Right ventricle myocardium superior (tissue), 1 donor: ENCODE measurements around the gene DLGAP4. TPM values are rescaled to one million over a fixed set of nuclear protein-coding genes. Genes with fewer than 3 reads are reported as not detected.

ENCODE experiments used
- ATAC-seq: fragments of 200-7000 bp; cut with Tn5 transposase; one replicate; pipeline ENCODE4 v1.9.1; 2020; ENCODE audit warnings: mild to moderate bottlenecking; ENCODE audit not compliant: poor library complexity
- DNase-seq: peaks from one replicate; pipeline ENCODE4 v3.0.0-alpha.2; 2020
- intact Hi-C: fragments of 100-400 bp; cut with DNase I; formaldehyde crosslinking; loops from one replicate; pipeline ENCODE4 v1.11.2; 2022
- total RNA-seq: library from RNA; stranded (reverse); fragmentation: NEBNext Ultra II Directional; extraction: Animal tissue kit (Norgen Biotek cat#: 25700); gene quantifications from one replicate; pipeline ENCODE4 v1.2.1, GENCODE V29; 2021
- donor health status: DM: no; HTN: yes; CAD: no; lungs with severe emphysema.

The DLGAP4 gene
- total RNA-seq, 1 donor from 2014 or later = 40.9 TPM

GRCh38 chr20:36418711-36419110, 112.6 kb downstream of the DLGAP4 start:
- no peak for ATAC-seq
- no peak for DNase-seq
- intact Hi-C loops = no loop called here

- ATAC-seq (no peak), DNase-seq (no peak)
- intact Hi-C loops = no loop called here
These were observed 115.5 kb downstream of the DLGAP4 start for GRCh38 chr20:36421641-36422040.

GRCh38 chr20:36424314-36424713, 118.2 kb downstream of the DLGAP4 start:
- no peak for ATAC-seq
- intact Hi-C loops = no loop called here
- DNase-seq = no peak

- no peak for ATAC-seq
- no peak for DNase-seq
- intact Hi-C loops = no loop called here
These were observed 119.0 kb downstream of the DLGAP4 start for GRCh38 chr20:36425166-36425565.

- no peak for DNase-seq
- ATAC-seq = no peak
- intact Hi-C loops = no loop called here
These were observed 125.5 kb downstream of the DLGAP4 start for GRCh38 chr20:36431604-36432003.

GRCh38 chr20:36432096-36432495, 126.0 kb downstream of the DLGAP4 start:
- intact Hi-C loops = no loop called here

GRCh38 chr20:36434383-36434782, 128.2 kb downstream of the DLGAP4 start:
- DNase-seq = no peak
- no peak for ATAC-seq
- intact Hi-C loops = no loop called here

More at GRCh38 chr20:36432096-36432495, 126.0 kb downstream of the DLGAP4 start:
- ATAC-seq (no peak), DNase-seq (no peak)

- no peak for ATAC-seq
- intact Hi-C loops = loop anchor here (5.0 kb wide), 2 partner anchors 218 to 233 kb away; no protein-coding TSS in a partner anchor
These were observed 129.0 kb downstream of the DLGAP4 start for GRCh38 chr20:36435124-36435523.

GRCh38 chr20:36435592-36436541, 129.7 kb downstream of the DLGAP4 start:
- DNase-seq = peak; percentile 84
- intact Hi-C loops = loop anchor here (5.0 kb wide), 2 partner anchors 219 to 234 kb away; no protein-coding TSS in a partner anchor
- ATAC-seq = peak; percentile 68

More at GRCh38 chr20:36435124-36435523, 129.0 kb downstream of the DLGAP4 start:
- DNase-seq = no peak

GRCh38 chr20:36439040-36439730, 133.0 kb downstream of the DLGAP4 start:
- intact Hi-C loops = loop anchor here (5.0 kb wide), 2 partner anchors 222 to 237 kb away; no protein-coding TSS in a partner anchor
- DNase-seq (peak; percentile 77), ATAC-seq (peak; percentile 76)

- no peak for ATAC-seq
- intact Hi-C loops = loop anchor here (5.0 kb wide), 2 partner anchors 222 to 237 kb away; no protein-coding TSS in a partner anchor
- no peak for DNase-seq
These were observed 133.6 kb downstream of the DLGAP4 start for GRCh38 chr20:36439731-36440072.

GRCh38 chr20:36440370-36441026, 134.4 kb downstream of the DLGAP4 start:
- ATAC-seq = no peak
- no peak for DNase-seq
- intact Hi-C loops = no loop called here

- DNase-seq (no peak), ATAC-seq (no peak)
- intact Hi-C loops = no loop called here
These were observed 134.9 kb downstream of the DLGAP4 start for GRCh38 chr20:36441027-36441414.

- ATAC-seq = no peak
- intact Hi-C loops = no loop called here
- no peak for DNase-seq
These were observed 135.3 kb downstream of the DLGAP4 start for GRCh38 chr20:36441416-36441815.

GRCh38 chr20:36445847-36446246, 139.7 kb downstream of the DLGAP4 start:
- no peak for DNase-seq
- ATAC-seq = no peak
- intact Hi-C loops = no loop called here

GRCh38 chr20:36446557-36446956, 140.4 kb downstream of the DLGAP4 start:
- intact Hi-C loops = no loop called here
- ATAC-seq = no peak

GRCh38 chr20:36447101-36447500, 141.0 kb downstream of the DLGAP4 start:
- intact Hi-C loops = no loop called here
- no peak for ATAC-seq
- DNase-seq = no peak

More at GRCh38 chr20:36446557-36446956, 140.4 kb downstream of the DLGAP4 start:
- no peak for DNase-seq

GRCh38 chr20:36449663-36450062, 143.5 kb downstream of the DLGAP4 start:
- DNase-seq (no peak), ATAC-seq (no peak)
- intact Hi-C loops = no loop called here

- intact Hi-C loops = no loop called here
- ATAC-seq (no peak), DNase-seq (no peak)
These were observed 148.2 kb downstream of the DLGAP4 start for GRCh38 chr20:36454332-36454697.
